Ishikawa (cell line): ENCODE results near the gene CDX1.

Experiments used
- CEBPB ChIP-seq: IDR thresholded peaks from 2 replicates; pipeline ENCODE4 v1.6.1; 2012
- CREB1 ChIP-seq: IDR thresholded peaks from 2 replicates; pipeline ENCODE4 v1.6.1; 2012; ENCODE audit warnings: low read depth
- EGR1 ChIP-seq: IDR thresholded peaks from 2 replicates; pipeline ENCODE4 v1.6.1; 2012
- EP300 ChIP-seq: IDR thresholded peaks from 2 replicates; pipeline ENCODE4 v1.6.1; 2012; ENCODE audit warnings: borderline replicate concordance
- FOXM1 ChIP-seq: IDR thresholded peaks from 2 replicates; pipeline ENCODE4 v1.6.1; 2012; ENCODE audit warnings: low read depth, borderline replicate concordance
- NFIC ChIP-seq: IDR thresholded peaks from 2 replicates; pipeline ENCODE4 v1.6.1; 2012
- RAD21 ChIP-seq: IDR thresholded peaks from 2 replicates; pipeline ENCODE4 v1.6.1; 2012; ENCODE audit warnings: low read depth
- TAF1 ChIP-seq: IDR thresholded peaks from 2 replicates; pipeline ENCODE4 v1.6.1; 2012; ENCODE audit warnings: low read depth, mild to moderate bottlenecking
- TCF12 ChIP-seq: IDR thresholded peaks from 2 replicates; pipeline ENCODE4 v1.6.1; 2012; ENCODE audit warnings: low read depth
- TEAD4 ChIP-seq: IDR thresholded peaks from 2 replicates; pipeline ENCODE4 v1.6.1; 2012
- YY1 ChIP-seq: IDR thresholded peaks from 2 replicates; pipeline ENCODE4 v1.6.1; 2012; ENCODE audit warnings: low read depth
- ZBTB7A ChIP-seq: IDR thresholded peaks from 2 replicates; pipeline ENCODE4 v1.6.1; 2012; ENCODE audit warnings: low read depth
- TF ChIP-seq, protein P1 (sequence below): IDR thresholded peaks from 2 replicates; pipeline ENCODE4 v1.6.1; 2012
- TF ChIP-seq, protein P2 (sequence below): IDR thresholded peaks from 2 replicates; pipeline ENCODE4 v1.6.1; 2012
- TF ChIP-seq, protein P3 (sequence below): IDR thresholded peaks from 2 replicates; pipeline ENCODE4 v1.6.1; 2012; ENCODE audit warnings: low read depth, mild to moderate bottlenecking

The CDX1 gene

DNA sequence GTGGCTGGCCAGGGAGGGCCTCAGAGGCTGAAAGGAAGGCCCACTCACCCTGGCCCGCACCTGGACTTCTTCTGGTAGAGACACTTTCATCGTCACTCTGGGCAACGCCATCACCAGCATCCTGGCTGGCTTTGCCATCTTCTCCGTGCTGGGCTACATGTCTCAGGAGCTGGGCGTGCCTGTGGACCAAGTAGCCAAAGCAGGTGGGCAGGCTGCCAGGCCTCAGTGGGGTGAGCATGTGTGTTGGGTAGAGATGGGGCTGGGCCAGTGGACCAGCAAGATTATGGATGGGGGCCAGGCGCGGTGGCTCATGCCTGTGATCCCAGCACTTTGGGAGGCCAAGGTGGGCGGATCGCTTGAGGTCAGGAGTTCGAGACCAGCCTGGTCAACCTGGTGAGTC, 35.9 kb downstream of the CDX1 start:
- TF ChIP-seq TAF1 (no peak), RAD21 (no peak), YY1 (no peak), EP300 (no peak), TCF12 (no peak), TEAD4 (no peak), ZBTB7A (no peak), NFIC (no peak), FOXM1 (no peak), CEBPB (no peak), EGR1 (no peak), CREB1 (no peak)
- TF ChIP-seq, protein P1, sequence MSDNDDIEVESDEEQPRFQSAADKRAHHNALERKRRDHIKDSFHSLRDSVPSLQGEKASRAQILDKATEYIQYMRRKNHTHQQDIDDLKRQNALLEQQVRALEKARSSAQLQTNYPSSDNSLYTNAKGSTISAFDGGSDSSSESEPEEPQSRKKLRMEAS = no peak
- TF ChIP-seq, protein P2, sequence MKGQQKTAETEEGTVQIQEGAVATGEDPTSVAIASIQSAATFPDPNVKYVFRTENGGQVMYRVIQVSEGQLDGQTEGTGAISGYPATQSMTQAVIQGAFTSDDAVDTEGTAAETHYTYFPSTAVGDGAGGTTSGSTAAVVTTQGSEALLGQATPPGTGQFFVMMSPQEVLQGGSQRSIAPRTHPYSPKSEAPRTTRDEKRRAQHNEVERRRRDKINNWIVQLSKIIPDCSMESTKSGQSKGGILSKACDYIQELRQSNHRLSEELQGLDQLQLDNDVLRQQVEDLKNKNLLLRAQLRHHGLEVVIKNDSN = no peak
- TF ChIP-seq, protein P3, sequence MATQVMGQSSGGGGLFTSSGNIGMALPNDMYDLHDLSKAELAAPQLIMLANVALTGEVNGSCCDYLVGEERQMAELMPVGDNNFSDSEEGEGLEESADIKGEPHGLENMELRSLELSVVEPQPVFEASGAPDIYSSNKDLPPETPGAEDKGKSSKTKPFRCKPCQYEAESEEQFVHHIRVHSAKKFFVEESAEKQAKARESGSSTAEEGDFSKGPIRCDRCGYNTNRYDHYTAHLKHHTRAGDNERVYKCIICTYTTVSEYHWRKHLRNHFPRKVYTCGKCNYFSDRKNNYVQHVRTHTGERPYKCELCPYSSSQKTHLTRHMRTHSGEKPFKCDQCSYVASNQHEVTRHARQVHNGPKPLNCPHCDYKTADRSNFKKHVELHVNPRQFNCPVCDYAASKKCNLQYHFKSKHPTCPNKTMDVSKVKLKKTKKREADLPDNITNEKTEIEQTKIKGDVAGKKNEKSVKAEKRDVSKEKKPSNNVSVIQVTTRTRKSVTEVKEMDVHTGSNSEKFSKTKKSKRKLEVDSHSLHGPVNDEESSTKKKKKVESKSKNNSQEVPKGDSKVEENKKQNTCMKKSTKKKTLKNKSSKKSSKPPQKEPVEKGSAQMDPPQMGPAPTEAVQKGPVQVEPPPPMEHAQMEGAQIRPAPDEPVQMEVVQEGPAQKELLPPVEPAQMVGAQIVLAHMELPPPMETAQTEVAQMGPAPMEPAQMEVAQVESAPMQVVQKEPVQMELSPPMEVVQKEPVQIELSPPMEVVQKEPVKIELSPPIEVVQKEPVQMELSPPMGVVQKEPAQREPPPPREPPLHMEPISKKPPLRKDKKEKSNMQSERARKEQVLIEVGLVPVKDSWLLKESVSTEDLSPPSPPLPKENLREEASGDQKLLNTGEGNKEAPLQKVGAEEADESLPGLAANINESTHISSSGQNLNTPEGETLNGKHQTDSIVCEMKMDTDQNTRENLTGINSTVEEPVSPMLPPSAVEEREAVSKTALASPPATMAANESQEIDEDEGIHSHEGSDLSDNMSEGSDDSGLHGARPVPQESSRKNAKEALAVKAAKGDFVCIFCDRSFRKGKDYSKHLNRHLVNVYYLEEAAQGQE = no peak

DNA sequence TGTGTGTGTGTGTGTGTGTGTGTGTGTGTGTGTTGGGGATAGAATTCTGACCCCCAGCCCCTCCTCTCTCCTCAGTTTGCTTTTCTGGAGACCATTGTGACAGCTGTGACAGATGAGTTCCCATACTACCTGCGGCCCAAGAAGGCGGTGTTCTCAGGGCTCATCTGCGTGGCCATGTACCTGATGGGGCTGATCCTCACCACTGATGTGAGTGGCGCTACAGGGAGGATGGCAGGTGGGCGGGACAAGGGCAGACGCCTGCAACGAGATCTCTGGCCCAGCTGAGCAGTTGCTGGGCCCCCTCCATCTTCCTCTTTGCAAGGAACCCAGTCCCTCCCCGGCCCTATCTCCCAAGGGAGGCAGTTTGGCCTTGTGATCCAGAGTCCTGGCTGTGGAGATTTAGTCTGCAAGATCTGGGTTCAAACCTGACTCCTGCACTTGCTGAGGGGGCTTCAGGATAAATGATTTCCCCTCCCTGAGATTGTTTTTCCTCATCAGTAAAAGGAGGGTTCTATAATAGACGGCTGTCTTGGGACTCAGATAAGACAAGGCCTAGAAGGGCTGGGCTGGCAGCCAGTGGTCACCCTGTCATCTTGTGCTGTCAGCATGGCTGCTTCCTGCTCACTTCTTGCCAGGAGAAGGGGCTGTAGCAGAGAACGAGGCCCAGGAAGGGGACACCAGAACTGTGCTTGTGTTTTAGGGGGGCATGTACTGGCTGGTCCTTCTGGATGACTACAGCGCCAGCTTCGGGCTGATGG, 37.4 kb downstream of the CDX1 start:
- TF ChIP-seq CREB1 (no peak), TEAD4 (no peak), ZBTB7A (no peak), EP300 (no peak), FOXM1 (no peak), TAF1 (no peak), RAD21 (no peak), NFIC (no peak), YY1 (no peak), EGR1 (no peak), TCF12 (no peak), CEBPB (no peak)
- TF ChIP-seq, protein P3 = no peak
- TF ChIP-seq, protein P1 = no peak
- TF ChIP-seq, protein P2 = no peak

DNA sequence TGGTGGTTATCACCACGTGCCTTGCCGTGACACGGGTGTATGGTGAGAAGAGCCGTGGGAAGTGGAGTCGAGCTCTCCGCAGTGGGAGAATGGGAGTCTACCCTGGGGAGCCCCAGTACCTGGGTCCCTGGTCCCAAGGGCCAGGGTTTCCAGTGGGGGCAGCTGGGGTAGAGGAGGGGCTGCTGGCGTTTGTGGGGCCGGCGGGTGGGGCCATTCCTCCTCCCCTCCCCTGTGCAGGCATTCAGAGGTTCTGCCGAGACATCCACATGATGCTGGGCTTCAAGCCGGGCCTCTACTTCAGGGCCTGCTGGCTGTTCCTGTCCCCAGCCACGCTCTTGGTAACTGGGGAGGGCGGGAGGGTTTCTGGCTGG, 38.0 kb downstream of the CDX1 start:
- TF ChIP-seq TAF1 (no peak), CEBPB (no peak), ZBTB7A (no peak), YY1 (no peak), CREB1 (no peak), EP300 (no peak), NFIC (no peak), TCF12 (no peak), EGR1 (no peak), RAD21 (no peak), TEAD4 (no peak), FOXM1 (no peak)
- TF ChIP-seq, protein P3 = no peak
- TF ChIP-seq, protein P2 = no peak
- TF ChIP-seq, protein P1 = no peak
